G401.6 (cell line): Measurements from ENCODE around the gene PRR20B.
"Not testable (repeated sequence)": the region's sequence is repeated elsewhere in the genome, so short reads cannot be mapped to it uniquely, and the experiment has no call there.

Source experiments
- FAIRE-seq: peaks from 2 replicates; lab custom pipeline; 2012; peaks lifted over from hg19 to GRCh38; lab: Jason Lieb, UNC

PRR20B gene

DNA sequence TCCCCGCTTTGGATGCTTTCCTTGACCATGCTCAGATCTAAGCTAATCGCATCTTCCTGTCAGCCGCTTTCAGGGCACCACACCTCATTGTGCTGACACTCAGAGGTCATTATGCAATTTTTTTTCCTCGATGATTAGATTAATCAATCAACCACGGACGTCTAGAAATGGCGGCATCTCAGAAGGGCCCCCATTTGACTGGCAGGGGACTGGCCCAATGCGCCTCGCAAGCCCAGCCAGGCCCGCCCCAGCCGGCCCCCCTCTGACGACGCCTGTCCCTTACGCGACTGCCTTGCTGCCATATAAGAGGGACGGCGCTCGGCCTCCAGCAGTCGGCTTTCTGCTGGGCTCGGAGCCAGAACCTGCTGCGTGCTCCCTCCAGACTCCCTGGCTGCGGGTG is at the start of gene PRR20B:
Gene PRR20B (plus strand): TSS at position 301 of the 400 bp plus-strand sequence. CDS start 387 bp downstream, outside the sequence.
- not testable (repeated sequence) for FAIRE-seq

DNA sequence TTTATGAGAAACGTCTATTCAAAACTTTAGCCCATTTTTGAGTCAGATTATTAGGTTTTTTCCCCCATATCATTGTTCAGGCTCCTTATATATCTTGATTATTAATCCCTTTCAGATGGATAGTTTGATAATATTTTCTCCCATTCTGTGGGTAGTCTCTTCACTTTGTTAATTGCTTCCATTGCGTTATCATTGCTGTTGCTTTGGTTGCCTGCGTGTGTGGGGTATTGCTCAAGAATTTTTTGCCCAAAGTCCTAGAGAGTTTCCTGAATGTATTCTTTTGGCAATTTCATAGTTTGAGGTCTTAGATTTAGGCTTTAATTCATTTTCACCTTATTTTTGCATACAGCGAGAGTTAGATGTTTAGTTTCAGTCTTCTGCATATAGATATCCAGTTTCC is 32.3 kb upstream of the PRR20B start:
- no peak for FAIRE-seq

DNA sequence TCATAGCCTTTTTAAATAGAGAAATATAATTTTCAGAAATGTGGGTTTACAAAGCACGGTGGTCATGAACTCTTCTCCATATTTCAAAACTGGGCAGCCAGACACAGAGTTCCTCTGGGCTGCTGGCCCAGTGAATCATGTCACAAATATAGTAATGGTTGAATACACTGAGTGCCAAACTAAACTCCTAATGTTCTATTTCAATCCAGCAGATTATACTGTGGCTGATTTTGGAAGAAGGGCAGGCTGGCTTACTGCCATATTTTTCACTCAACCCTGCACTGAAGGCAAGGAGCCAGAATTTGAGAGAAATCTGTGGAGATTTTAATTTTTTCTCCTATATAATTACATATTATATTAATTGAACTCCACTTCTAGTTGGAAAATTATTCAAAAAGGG is 23.6 kb upstream of the PRR20B start:
- no peak for FAIRE-seq

DNA sequence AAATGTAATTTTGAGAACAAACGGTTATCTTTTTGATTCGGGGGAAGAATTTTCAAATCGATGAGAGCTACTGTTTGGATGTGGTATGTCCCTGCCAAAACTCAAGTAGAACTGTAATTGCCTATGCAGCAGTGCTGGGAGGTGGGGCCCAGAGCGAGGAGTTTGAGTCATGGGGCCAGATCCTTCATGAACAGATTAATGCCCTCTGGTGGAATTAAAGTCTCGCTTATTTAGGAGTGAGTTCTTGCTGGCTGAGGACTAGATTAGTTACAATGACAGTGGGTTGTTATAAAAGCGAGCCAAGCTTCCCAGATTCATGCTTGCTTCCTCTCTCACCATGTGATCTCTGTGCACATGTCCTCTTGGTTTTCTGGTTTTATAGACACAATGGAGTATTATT is 18.4 kb upstream of the PRR20B start:
- no peak for FAIRE-seq

DNA sequence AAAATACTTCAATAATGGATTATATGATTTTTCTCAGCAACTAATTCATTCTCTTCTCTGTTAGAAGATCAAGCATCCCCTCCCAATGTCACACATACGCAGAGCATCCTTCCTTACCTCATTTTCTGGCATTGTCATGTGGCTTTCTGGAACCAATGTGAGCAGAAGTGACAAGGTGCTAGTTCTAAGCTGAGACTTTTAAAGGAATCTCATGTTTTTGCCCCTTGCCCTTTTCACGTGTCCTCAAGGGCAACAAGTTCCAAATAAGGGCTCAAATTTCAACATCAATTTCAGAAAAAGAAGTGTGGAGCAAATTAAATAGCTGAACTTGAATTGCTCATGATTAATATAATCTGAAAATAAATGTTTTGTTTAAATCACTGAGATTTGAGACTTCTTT is 11.2 kb upstream of the PRR20B start:
- FAIRE-seq = no peak

DNA sequence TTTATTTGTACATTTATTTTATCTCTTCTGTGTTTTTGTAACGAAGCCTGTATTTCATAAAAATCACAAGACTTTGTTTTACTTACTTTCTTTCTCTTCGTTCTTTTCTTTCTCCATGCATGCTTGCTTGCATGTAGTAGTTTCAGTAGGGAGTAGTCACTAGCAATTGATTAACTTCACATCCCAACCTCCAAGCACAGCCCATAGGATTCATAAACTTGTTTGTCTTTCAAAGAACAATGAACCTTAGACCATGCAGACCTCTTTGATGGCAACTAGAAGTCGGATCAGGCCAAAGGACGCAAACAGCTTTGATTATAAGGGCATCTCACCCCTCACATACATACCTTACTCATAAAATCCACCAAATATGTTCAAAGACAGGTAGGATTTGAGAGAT is 9.7 kb upstream of the PRR20B start:
- FAIRE-seq = no peak

DNA sequence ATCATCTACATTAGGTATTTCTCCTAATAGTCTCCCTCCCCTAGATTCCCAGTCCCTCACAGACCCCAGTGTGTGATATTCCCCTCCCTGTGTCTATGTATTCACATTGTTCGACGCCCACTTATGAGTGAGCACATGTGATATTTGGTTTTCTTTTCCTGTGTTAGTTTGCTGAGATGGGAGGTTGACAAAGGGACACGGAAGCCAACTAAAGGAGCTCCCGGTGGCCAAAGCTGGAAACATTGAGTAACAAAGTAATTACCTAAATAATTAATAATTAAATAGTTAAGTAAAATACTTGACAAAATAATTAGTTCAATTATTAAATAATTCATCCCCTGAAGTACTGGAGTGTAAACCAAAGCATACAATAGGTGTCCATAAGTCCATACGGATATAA is 8.3 kb upstream of the PRR20B start:
- no peak for FAIRE-seq

DNA sequence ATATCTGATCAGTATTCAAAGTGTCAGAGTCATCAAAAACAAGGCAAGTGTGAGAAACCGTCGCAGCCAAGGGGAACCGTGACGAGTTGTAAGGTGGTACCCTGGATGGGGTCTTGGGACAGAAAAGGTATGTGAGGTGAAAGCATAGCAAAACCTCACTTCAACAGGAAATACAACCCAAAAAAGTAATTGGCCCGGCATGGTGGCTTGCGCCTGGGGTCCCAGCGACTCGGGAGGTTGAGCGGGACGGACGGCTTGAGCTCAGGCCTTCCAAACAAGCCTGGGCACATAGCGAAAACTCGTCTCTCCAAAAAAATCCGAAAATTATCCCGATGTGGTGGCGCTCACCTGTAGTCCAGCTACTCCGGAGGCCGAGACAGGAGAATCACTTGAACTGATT is 7.5 kb upstream of the PRR20B start:
- not testable (repeated sequence) for FAIRE-seq

DNA sequence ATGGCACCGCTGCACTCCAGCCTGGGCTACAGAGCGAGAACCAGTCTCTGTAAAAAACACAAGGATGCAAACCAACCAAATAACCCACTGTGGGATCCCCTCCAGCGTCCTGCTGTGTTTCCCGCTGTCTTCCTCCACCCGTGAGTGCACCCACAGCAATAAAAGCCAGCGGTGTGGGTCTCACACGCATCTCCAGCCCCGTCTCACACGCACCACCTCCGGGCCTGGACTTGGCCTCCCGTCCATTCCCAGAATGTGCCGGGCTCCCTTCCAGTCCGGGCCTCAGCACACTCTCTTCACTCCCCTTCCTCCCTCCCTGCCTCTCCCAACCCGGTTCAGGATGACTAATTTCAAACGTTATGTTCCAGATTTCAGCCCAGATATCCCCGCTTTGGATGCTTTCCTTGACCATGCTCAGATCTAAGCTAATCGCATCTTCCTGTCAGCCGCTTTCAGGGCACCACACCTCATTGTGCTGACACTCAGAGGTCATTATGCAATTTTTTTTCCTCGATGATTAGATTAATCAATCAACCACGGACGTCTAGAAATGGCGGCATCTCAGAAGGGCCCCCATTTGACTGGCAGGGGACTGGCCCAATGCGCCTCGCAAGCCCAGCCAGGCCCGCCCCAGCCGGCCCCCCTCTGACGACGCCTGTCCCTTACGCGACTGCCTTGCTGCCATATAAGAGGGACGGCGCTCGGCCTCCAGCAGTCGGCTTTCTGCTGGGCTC is 6.9 kb upstream of the PRR20B start, which contains the start of gene PRR20A:
Gene PRR20A (plus strand): TSS at position 684 of the 734 bp plus-strand sequence. CDS start 387 bp downstream, outside the sequence.
- FAIRE-seq = not testable (repeated sequence)

DNA sequence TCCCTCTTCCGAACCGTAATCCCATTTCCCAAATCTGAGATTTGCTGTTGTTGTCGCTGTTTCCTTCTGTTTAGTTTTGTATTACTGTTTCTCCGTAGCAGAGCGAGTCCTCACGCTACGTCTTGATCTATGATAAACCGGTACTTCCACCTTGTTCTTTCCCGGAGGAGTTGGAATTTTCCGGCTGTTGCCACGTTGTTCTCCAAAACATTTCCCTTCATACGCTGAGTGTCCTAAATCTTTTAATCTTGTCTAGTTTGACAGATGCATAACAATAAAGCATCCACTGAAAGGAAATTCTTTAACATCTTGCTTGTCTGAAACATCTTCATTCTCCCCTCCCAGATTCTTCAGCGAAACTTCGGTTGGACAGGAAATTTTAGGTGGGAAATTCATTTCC is 818 bp downstream of the PRR20B start:
- FAIRE-seq = not testable (repeated sequence)

DNA sequence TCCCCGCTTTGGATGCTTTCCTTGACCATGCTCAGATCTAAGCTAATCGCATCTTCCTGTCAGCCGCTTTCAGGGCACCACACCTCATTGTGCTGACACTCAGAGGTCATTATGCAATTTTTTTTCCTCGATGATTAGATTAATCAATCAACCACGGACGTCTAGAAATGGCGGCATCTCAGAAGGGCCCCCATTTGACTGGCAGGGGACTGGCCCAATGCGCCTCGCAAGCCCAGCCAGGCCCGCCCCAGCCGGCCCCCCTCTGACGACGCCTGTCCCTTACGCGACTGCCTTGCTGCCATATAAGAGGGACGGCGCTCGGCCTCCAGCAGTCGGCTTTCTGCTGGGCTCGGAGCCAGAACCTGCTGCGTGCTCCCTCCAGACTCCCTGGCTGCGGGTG is 6.5 kb downstream of the PRR20B start, which contains the start of gene PRR20C:
Gene PRR20C (plus strand): TSS at position 301 of the 400 bp plus-strand sequence. CDS start 387 bp downstream, outside the sequence.
- FAIRE-seq = not testable (repeated sequence)

DNA sequence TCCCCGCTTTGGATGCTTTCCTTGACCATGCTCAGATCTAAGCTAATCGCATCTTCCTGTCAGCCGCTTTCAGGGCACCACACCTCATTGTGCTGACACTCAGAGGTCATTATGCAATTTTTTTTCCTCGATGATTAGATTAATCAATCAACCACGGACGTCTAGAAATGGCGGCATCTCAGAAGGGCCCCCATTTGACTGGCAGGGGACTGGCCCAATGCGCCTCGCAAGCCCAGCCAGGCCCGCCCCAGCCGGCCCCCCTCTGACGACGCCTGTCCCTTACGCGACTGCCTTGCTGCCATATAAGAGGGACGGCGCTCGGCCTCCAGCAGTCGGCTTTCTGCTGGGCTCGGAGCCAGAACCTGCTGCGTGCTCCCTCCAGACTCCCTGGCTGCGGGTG is 13.0 kb downstream of the PRR20B start, which contains the start of gene PRR20D:
Gene PRR20D (plus strand): TSS at position 301 of the 400 bp plus-strand sequence. CDS start 387 bp downstream, outside the sequence.
- not testable (repeated sequence) for FAIRE-seq

DNA sequence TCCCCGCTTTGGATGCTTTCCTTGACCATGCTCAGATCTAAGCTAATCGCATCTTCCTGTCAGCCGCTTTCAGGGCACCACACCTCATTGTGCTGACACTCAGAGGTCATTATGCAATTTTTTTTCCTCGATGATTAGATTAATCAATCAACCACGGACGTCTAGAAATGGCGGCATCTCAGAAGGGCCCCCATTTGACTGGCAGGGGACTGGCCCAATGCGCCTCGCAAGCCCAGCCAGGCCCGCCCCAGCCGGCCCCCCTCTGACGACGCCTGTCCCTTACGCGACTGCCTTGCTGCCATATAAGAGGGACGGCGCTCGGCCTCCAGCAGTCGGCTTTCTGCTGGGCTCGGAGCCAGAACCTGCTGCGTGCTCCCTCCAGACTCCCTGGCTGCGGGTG is 19.6 kb downstream of the PRR20B start, which contains the start of gene PRR20E:
Gene PRR20E (plus strand): TSS at position 301 of the 400 bp plus-strand sequence. CDS start 387 bp downstream, outside the sequence.
- FAIRE-seq = not testable (repeated sequence)

DNA sequence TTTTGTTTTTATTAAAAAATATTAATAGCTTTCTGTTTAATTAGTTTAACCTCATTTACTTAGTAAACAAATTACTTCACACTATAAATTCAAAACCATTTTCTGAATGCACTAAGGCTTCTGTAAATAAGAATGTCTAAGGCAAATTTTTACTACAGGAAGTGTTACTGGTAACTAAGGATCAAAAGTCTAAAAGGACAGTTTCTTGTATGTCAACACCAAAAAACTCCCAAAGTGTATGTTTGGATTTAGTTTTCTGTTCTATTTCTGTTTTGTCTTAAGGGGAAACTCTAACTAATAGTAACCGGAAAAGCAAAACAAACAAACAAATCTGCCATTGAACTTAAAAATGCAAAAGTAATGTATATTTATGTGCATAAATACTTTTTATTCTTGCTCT is 44.4 kb downstream of the PRR20B start:
- no peak for FAIRE-seq
